HEK293 (cell line): Measurements from ENCODE around the gene RAD52.

Experiments
- CTCF ChIA-PET: fragments of 350-600 bp; formaldehyde crosslinking; extraction: SDS; loops from one replicate; lab custom pipeline; 2021; ENCODE audit warnings: antibody characterized with exemption; lab: Yijun Ruan, JAX
- POLR2A ChIA-PET: fragments of 300-600 bp; formaldehyde crosslinking; extraction: SDS; loops from one replicate; lab custom pipeline; 2020; ENCODE audit warnings: antibody characterized with exemption, inconsistent platforms; lab: Yijun Ruan, JAX
- H3K27ac ChIP-seq: fragments of 200-500 bp; sonication (Bioruptor generic); 2 replicates; pipeline ENCODE4 v1.5.1; 2014; ENCODE audit warnings: low read depth, low read length, control low read depth, inconsistent platforms; ENCODE audit errors: extremely low read depth
- H3K36me3 ChIP-seq, 2 experiments: fragments of 200-500 bp in 1 of 2; sonication (Bioruptor generic) in 1 of 2; 1 replicate in 1 of 2; 2 replicates in 1 of 2; pipeline ENCODE4 v1.5.1; 2014 to 2017; ENCODE audit warnings: inconsistent platforms in 2 of 2, low read length in 2 of 2; ENCODE audit not compliant: control insufficient read depth in 2 of 2, insufficient read depth in 1 of 2
- H3K4me1 ChIP-seq: fragments of 200-500 bp; sonication (Bioruptor generic); 2 replicates; pipeline ENCODE4 v1.5.1; 2014; ENCODE audit warnings: mild to moderate bottlenecking, low read length, inconsistent platforms; ENCODE audit not compliant: control insufficient read depth, insufficient read depth
- H3K4me3 ChIP-seq: 2 replicates; pipeline ENCODE4 v1.5.1; 2011; ENCODE audit warnings: low read depth, mild to moderate bottlenecking, control low read depth, low read length, moderate library complexity
- H3K9me3 ChIP-seq: fragments of 200-500 bp; sonication (Bioruptor generic); 2 replicates; pipeline ENCODE4 v1.5.1; 2014; ENCODE audit warnings: low read depth, low read length, inconsistent platforms; ENCODE audit not compliant: control insufficient read depth, insufficient read depth
- HIC1 ChIP-seq: fragments of 450-650 bp; formaldehyde crosslinking; IDR thresholded peaks from 2 replicates; pipeline ENCODE4 v1.5.1; 2016; ENCODE audit warnings: missing biosample characterization, missing genetic modification characterization
- HOXD13 ChIP-seq: sonication (generic); formaldehyde crosslinking; IDR thresholded peaks from 2 replicates; pipeline ENCODE4 v1.8.0; 2022; ENCODE audit warnings: missing genetic modification reagents, borderline replicate concordance
- INSM2 ChIP-seq: fragments of 450-650 bp; formaldehyde crosslinking; IDR thresholded peaks from 2 replicates; pipeline ENCODE4 v1.5.1; 2016; ENCODE audit warnings: missing biosample characterization, missing genetic modification characterization
- KLF10 ChIP-seq: fragments of 450-650 bp; IDR thresholded peaks from 2 replicates; pipeline ENCODE4 v1.5.1; 2018; ENCODE audit warnings: missing biosample characterization, mild to moderate bottlenecking, missing genetic modification characterization
- OSR2 ChIP-seq: fragments of 450-650 bp; formaldehyde crosslinking; IDR thresholded peaks from 2 replicates; pipeline ENCODE4 v1.5.1; 2016; ENCODE audit warnings: missing biosample characterization, missing genetic modification characterization
- SP2 ChIP-seq: fragments of 450-650 bp; formaldehyde crosslinking; IDR thresholded peaks from 2 replicates; pipeline ENCODE4 v1.5.1; 2016; ENCODE audit warnings: missing biosample characterization, missing genetic modification characterization
- ZBTB11 ChIP-seq: fragments of 450-650 bp; formaldehyde crosslinking; conservative IDR thresholded peaks from 2 replicates; pipeline ENCODE4 v1.5.1; 2016; ENCODE audit warnings: low read depth, missing biosample characterization, missing genetic modification characterization
- ZBTB8A ChIP-seq: fragments of 450-650 bp; formaldehyde crosslinking; IDR thresholded peaks from 2 replicates; pipeline ENCODE4 v1.5.1; 2016; ENCODE audit warnings: missing biosample characterization, missing genetic modification characterization
- ZNF121 ChIP-seq: fragments of 450-650 bp; formaldehyde crosslinking; IDR thresholded peaks from 2 replicates; pipeline ENCODE4 v1.5.1; 2016; ENCODE audit warnings: missing biosample characterization, missing genetic modification characterization
- ZNF157 ChIP-seq: fragments of 450-650 bp; formaldehyde crosslinking; IDR thresholded peaks from 2 replicates; pipeline ENCODE4 v1.5.1; 2016; ENCODE audit warnings: missing biosample characterization, missing genetic modification characterization
- ZNF280D ChIP-seq: fragments of 450-650 bp; formaldehyde crosslinking; IDR thresholded peaks from 2 replicates; pipeline ENCODE4 v1.5.1; 2016; ENCODE audit warnings: missing biosample characterization, missing genetic modification characterization
- ZNF324 ChIP-seq: fragments of 450-650 bp; formaldehyde crosslinking; IDR thresholded peaks from 2 replicates; pipeline ENCODE4 v1.5.1; 2016; ENCODE audit warnings: missing biosample characterization, missing genetic modification characterization
- ZNF341 ChIP-seq: fragments of 450-650 bp; formaldehyde crosslinking; IDR thresholded peaks from 2 replicates; pipeline ENCODE4; 2016; ENCODE audit warnings: low read depth, missing biosample characterization, missing genetic modification characterization
- ZNF513 ChIP-seq: fragments of 450-650 bp; IDR thresholded peaks from 2 replicates; pipeline ENCODE4 v1.5.1; 2018; ENCODE audit warnings: missing biosample characterization, missing genetic modification characterization
- ZNF548 ChIP-seq: fragments of 450-650 bp; formaldehyde crosslinking; IDR thresholded peaks from 2 replicates; pipeline ENCODE4 v1.5.1; 2016; ENCODE audit warnings: missing biosample characterization, missing genetic modification characterization
- ZNF561 ChIP-seq: fragments of 450-650 bp; IDR thresholded peaks from 2 replicates; pipeline ENCODE4 v1.5.1; 2018; ENCODE audit warnings: missing biosample characterization, missing genetic modification characterization, borderline replicate concordance
- ZNF610 ChIP-seq: fragments of 450-650 bp; formaldehyde crosslinking; IDR thresholded peaks from 2 replicates; pipeline ENCODE4 v1.5.1; 2016; ENCODE audit warnings: missing biosample characterization, missing genetic modification characterization, borderline replicate concordance
- ZNF621 ChIP-seq: fragments of 450-650 bp; formaldehyde crosslinking; IDR thresholded peaks from 2 replicates; pipeline ENCODE4 v1.5.1; 2017; ENCODE audit warnings: missing biosample characterization, missing genetic modification characterization
- ZNF645 ChIP-seq: fragments of 450-650 bp; formaldehyde crosslinking; IDR thresholded peaks from 2 replicates; pipeline ENCODE4; 2016; ENCODE audit warnings: missing biosample characterization, missing genetic modification characterization
- ZNF658 ChIP-seq: fragments of 450-650 bp; formaldehyde crosslinking; IDR thresholded peaks from 2 replicates; pipeline ENCODE4; 2016; ENCODE audit warnings: missing biosample characterization, missing genetic modification characterization

RAD52 gene

GRCh38 chr12:913919-914698 is 35.4 kb downstream of the RAD52 start:
- Histone ChIP-seq H3K27ac (0 out of 2 replicates have a peak overlapping the region, but pooled peaks have one; percentile 24), H3K36me3 (peaks cover 54 to 94% of the 10 kb centered on the region in 2 experiments), H3K4me3 (no peak overlapping the region), H3K9me3 (no peaks in the 10 kb centered on the region), H3K4me1 (no peaks in the 10 kb centered on the region)
- TF ChIP-seq HIC1 (tag by site-specific recombination) = no peak
- no peak for TF ChIP-seq ZNF548 (tag by site-specific recombination)
- no peak for TF ChIP-seq HOXD13
- no peak for TF ChIP-seq ZNF513 (tag by site-specific recombination)
- no peak for TF ChIP-seq ZBTB8A (tag by site-specific recombination)
- no peak for TF ChIP-seq ZNF324 (tag by site-specific recombination)
- no peak for TF ChIP-seq KLF10 (tag by site-specific recombination)
- TF ChIP-seq SP2 (tag by site-specific recombination) = no peak
- no peak for TF ChIP-seq ZNF658 (tag by site-specific recombination)
- TF ChIP-seq ZNF341 (tag by site-specific recombination) = no peak
- TF ChIP-seq ZNF157 (tag by site-specific recombination) = no peak
- TF ChIP-seq ZNF645 (tag by site-specific recombination) = no peak
- TF ChIP-seq ZNF621 (tag by site-specific recombination) = no peak
- no peak for TF ChIP-seq ZNF121 (tag by site-specific recombination)
- TF ChIP-seq ZNF280D (tag by site-specific recombination) = no peak
- TF ChIP-seq ZNF561 (tag by site-specific recombination) = no peak
- TF ChIP-seq INSM2 (tag by site-specific recombination) = no peak
- no peak for TF ChIP-seq OSR2 (tag by site-specific recombination)
- TF ChIP-seq ZBTB11 = no peak
- TF ChIP-seq ZNF610 (tag by site-specific recombination) = no peak
- CTCF ChIA-PET = interaction anchor here (1.2 kb wide), 1 partner anchor 35 kb away, joined by 4 read pairs; the partner anchor contains the start of gene RAD52
- POLR2A ChIA-PET = no interaction called here
